Measurements from ENCODE around the gene RNU2-63P. TPM values are rescaled to one million over a fixed set of nuclear protein-coding genes. Genes with fewer than 3 reads are reported as not detected.
"Not testable (repeated sequence)": the region's sequence is repeated elsewhere in the genome, so short reads cannot be mapped to it uniquely, and the experiment has no call there.

RNU2-63P gene
- total RNA-seq, 6 donors from 2014 or later: not detected

- peaks cover 0 to 11% (median 1%) of the 10 kb centered on the region in 4 donors for H3K4me1 ChIP-seq
- H3K36me3 ChIP-seq: no peaks in the 10 kb centered on the region
- ATAC-seq (ENCODE audit: low FRiP score in 2 of 2) (no peak), DNase-seq (peak in 1 of 2 donors; percentile 37)
- no peaks in the 10 kb centered on the region for H3K9me3 ChIP-seq
- H3K27ac ChIP-seq: no peak overlapping the region
- WGBS, 2 donors: 91 to 96% methylated on average over 6 of the region's 6 CpGs
- H3K4me3 ChIP-seq: no peak overlapping the region
- H3K27me3 ChIP-seq: no peaks in the 10 kb centered on the region
- TF ChIP-seq POLR2AphosphoS5 (IDR thresholded peaks at IDR 0.05) (no peak), POLR2A (IDR thresholded peaks at IDR 0.05) (no peak), EP300 (IDR thresholded peaks at IDR 0.05) (no peak)
- TF ChIP-seq, protein P1, sequence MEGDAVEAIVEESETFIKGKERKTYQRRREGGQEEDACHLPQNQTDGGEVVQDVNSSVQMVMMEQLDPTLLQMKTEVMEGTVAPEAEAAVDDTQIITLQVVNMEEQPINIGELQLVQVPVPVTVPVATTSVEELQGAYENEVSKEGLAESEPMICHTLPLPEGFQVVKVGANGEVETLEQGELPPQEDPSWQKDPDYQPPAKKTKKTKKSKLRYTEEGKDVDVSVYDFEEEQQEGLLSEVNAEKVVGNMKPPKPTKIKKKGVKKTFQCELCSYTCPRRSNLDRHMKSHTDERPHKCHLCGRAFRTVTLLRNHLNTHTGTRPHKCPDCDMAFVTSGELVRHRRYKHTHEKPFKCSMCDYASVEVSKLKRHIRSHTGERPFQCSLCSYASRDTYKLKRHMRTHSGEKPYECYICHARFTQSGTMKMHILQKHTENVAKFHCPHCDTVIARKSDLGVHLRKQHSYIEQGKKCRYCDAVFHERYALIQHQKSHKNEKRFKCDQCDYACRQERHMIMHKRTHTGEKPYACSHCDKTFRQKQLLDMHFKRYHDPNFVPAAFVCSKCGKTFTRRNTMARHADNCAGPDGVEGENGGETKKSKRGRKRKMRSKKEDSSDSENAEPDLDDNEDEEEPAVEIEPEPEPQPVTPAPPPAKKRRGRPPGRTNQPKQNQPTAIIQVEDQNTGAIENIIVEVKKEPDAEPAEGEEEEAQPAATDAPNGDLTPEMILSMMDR (IDR thresholded peaks at IDR 0.05): no peak
Observed at GRCh38 chr2:88018909-88019308, 2.6 kb upstream of the RNU2-63P start.

- not testable (repeated sequence) for H3K9me3 ChIP-seq
Observed at GRCh38 chr2:88018077-88018805, 1.9 kb upstream of the RNU2-63P start.

DNA sequence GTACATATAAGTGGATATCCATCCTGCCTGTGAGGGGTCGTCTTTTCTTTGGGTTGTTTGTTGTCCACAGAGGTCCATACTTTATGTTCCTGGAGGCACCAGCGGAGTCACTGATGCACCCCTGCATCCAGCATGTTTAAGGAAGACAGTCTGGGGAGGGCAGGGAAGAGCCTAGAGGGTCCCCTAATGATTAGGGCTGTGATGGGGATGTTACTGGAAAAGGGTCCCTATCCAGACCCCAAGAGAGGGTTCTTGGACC is 1.4 kb upstream of the RNU2-63P start:
- H3K27ac ChIP-seq; H3K27me3 ChIP-seq; DNase-seq; H3K36me3 ChIP-seq; H3K4me3 ChIP-seq; ATAC-seq (ENCODE audit: low FRiP score in 2 of 2); H3K9me3 ChIP-seq: not testable (repeated sequence)
- H3K4me1 ChIP-seq: peaks cover 0 to 11% (median 1%) of the 10 kb centered on the region in 4 donors
- 92% methylated on average over 2 of the region's 2 CpGs; no CpG with 5 or more reads in 1 of the 2 donors for WGBS, 2 donors

More at GRCh38 chr2:88018077-88018805, 1.9 kb upstream of the RNU2-63P start:
- H3K4me1 ChIP-seq: peaks cover 0 to 11% (median 1%) of the 10 kb centered on the region in 4 donors
- DNase-seq; H3K4me3 ChIP-seq; ATAC-seq (ENCODE audit: low FRiP score in 2 of 2); H3K27ac ChIP-seq; H3K27me3 ChIP-seq; H3K36me3 ChIP-seq: not testable (repeated sequence)
- WGBS, 2 donors: 80 to 81% methylated on average over 11 of the region's 11 CpGs

GRCh38 chr2:88016960-88017779 is 823 bp upstream of the RNU2-63P start:
- Histone ChIP-seq H3K4me3 (peak overlapping the region; percentile 50 to 58 (median 56)), H3K27me3 (no peaks in the 10 kb centered on the region), H3K36me3 (no peaks in the 10 kb centered on the region), H3K4me1 (peaks cover 0 to 11% (median 1%) of the 10 kb centered on the region in 4 donors), H3K9me3 (no peaks in the 10 kb centered on the region), H3K27ac (peak overlapping the region; percentile 72 to 83 (median 79))
- no peak for TF ChIP-seq POLR2A (IDR thresholded peaks at IDR 0.05)
- no peak for TF ChIP-seq EP300 (IDR thresholded peaks at IDR 0.05)
- TF ChIP-seq POLR2AphosphoS5 (IDR thresholded peaks at IDR 0.05): no peak
- TF ChIP-seq, protein P1 (IDR thresholded peaks at IDR 0.05): no peak
- peak; percentile 68 to 90 for DNase-seq
- ATAC-seq (ENCODE audit: low FRiP score in 2 of 2): peak; percentile 78 to 79
- 26 to 30% methylated on average over 28 to 44 of the region's 46 CpGs for WGBS, 2 donors

- no peak overlapping the region for H3K27ac ChIP-seq
- 73 to 84% methylated on average over 1 of the region's 1 CpG for WGBS, 2 donors
- TF ChIP-seq POLR2A (IDR thresholded peaks at IDR 0.05) (no peak), POLR2AphosphoS5 (IDR thresholded peaks at IDR 0.05) (no peak), EP300 (IDR thresholded peaks at IDR 0.05) (no peak)
- TF ChIP-seq, protein P1 (IDR thresholded peaks at IDR 0.05): no peak
- ATAC-seq (ENCODE audit: low FRiP score in 2 of 2) (no peak), DNase-seq (no peak)
- no peaks in the 10 kb centered on the region for H3K36me3 ChIP-seq
- H3K27me3 ChIP-seq: no peaks in the 10 kb centered on the region
- H3K4me3 ChIP-seq: no peak overlapping the region
- H3K9me3 ChIP-seq: no peaks in the 10 kb centered on the region
- H3K4me1 ChIP-seq: no peaks in the 10 kb centered on the region
Observed at GRCh38 chr2:88011011-88011410, 5.3 kb downstream of the RNU2-63P start.

Measured in upper lobe of left lung (tissue), 6 donors.